Natural killer cell treated with Interleukin-12 subunit alpha and Interleukin-12 subunit beta and Interleukin-15 and Interleukin-18, amount 100 ng/mL, for 72 hours (primary cell): Measurements from ENCODE around the gene JARID2. TPM values are rescaled to one million over a fixed set of nuclear protein-coding genes. Genes with fewer than 3 reads are reported as not detected.

Source experiments
- ATAC-seq, 2 donors: fragments of 150-1000 bp; cut with Tn5 transposase in 1 of 2; sonication (Bioruptor Pico), chemical (Tn5 transposase) in 1 of 2; 2 replicates each; pipeline ENCODE4 v1.10.0; 2021
- DNase-seq: peaks from one replicate; pipeline ENCODE4 v3.0.0; 2022; ENCODE audit warnings: low spot score
- H3K27ac Mint-ChIP-seq, 2 donors: 1 replicate in 1 of 2; 2 replicates in 1 of 2; pipeline ENCODE4 v1.8.0; 2022; ENCODE audit warnings: mixed read lengths in 2 of 2, mild to moderate bottlenecking in 1 of 2, moderate library complexity in 1 of 2
- H3K27me3 Mint-ChIP-seq, 2 donors: 1 replicate in 1 of 2; 2 replicates in 1 of 2; pipeline ENCODE4 v1.8.0; 2022; ENCODE audit warnings: mixed read lengths in 2 of 2
- H3K36me3 Mint-ChIP-seq: one replicate; pipeline ENCODE4 v1.8.0; 2022; ENCODE audit warnings: mixed read lengths
- H3K4me1 Mint-ChIP-seq, 2 donors: 1 replicate in 1 of 2; 2 replicates in 1 of 2; pipeline ENCODE4 v1.8.0; 2022; ENCODE audit warnings: low read depth in 2 of 2, mixed read lengths in 2 of 2, mild to moderate bottlenecking in 1 of 2
- H3K4me3 Mint-ChIP-seq: one replicate; pipeline ENCODE4 v1.8.0; 2022; ENCODE audit warnings: mixed read lengths
- H3K9me3 Mint-ChIP-seq: 2 replicates; pipeline ENCODE4 v1.8.0; 2022; ENCODE audit warnings: mixed read lengths
- total RNA-seq, 2 donors: library from RNA; stranded (reverse); gene quantifications; one replicate each; pipeline ENCODE4 v1.2.3, GENCODE V29; 2022

Gene JARID2
- total RNA-seq, 2 donors from 2014 or later, result 28.6 to 34.9 TPM

- H3K9me3 Mint-ChIP-seq, result no peaks in the 10 kb centered on the region
- DNase-seq, result no peak
- H3K4me3 Mint-ChIP-seq, result no peak overlapping the region
- H3K4me1 Mint-ChIP-seq, result peaks cover 58 to 65% of the 10 kb centered on the region in 2 donors
- no peaks in the 10 kb centered on the region for H3K36me3 Mint-ChIP-seq
- ATAC-seq, result no peak
- no peaks in the 10 kb centered on the region for H3K27me3 Mint-ChIP-seq
- peak overlapping the region in 1 of 2 donors; percentile 37 for H3K27ac Mint-ChIP-seq
These were observed 146.3 kb downstream of the JARID2 start for GRCh38 chr6:15392182-15392581.

- no peaks in the 10 kb centered on the region for H3K27me3 Mint-ChIP-seq
- ATAC-seq, result no peak
- H3K27ac Mint-ChIP-seq, result no peak overlapping the region
- H3K4me3 Mint-ChIP-seq, result no peak overlapping the region
- DNase-seq, result no peak
- no peaks in the 10 kb centered on the region for H3K36me3 Mint-ChIP-seq
- H3K4me1 Mint-ChIP-seq, result peaks cover 54 to 61% of the 10 kb centered on the region in 2 donors
- no peaks in the 10 kb centered on the region for H3K9me3 Mint-ChIP-seq
These were observed 147.7 kb downstream of the JARID2 start for GRCh38 chr6:15393605-15394004.

GRCh38 chr6:15395087-15395486, 149.2 kb downstream of the JARID2 start:
- Mint-ChIP-seq H3K9me3 (no peaks in the 10 kb centered on the region), H3K27me3 (no peaks in the 10 kb centered on the region), H3K36me3 (no peaks in the 10 kb centered on the region), H3K27ac (no peak overlapping the region), H3K4me1 (peaks cover 55 to 62% of the 10 kb centered on the region in 2 donors), H3K4me3 (no peak overlapping the region)
- no peak for DNase-seq
- ATAC-seq, result peak in 1 of 2 donors; percentile 42

- H3K4me1 Mint-ChIP-seq, result peaks cover 52 to 59% of the 10 kb centered on the region in 2 donors
- no peak for ATAC-seq
These were observed 150.9 kb downstream of the JARID2 start for GRCh38 chr6:15396808-15397207.

GRCh38 chr6:15398633-15399275, 152.9 kb downstream of the JARID2 start:
- Mint-ChIP-seq H3K36me3 (no peaks in the 10 kb centered on the region), H3K9me3 (no peaks in the 10 kb centered on the region), H3K4me3 (peak overlapping the region; percentile 65), H3K4me1 (peaks cover 58 to 69% of the 10 kb centered on the region in 2 donors), H3K27me3 (no peaks in the 10 kb centered on the region), H3K27ac (peak overlapping the region; percentile 68 to 87)
- DNase-seq, result no peak
- peak; percentile 72 for ATAC-seq

More at GRCh38 chr6:15396808-15397207, 150.9 kb downstream of the JARID2 start:
- Mint-ChIP-seq H3K9me3 (no peaks in the 10 kb centered on the region), H3K4me3 (no peak overlapping the region), H3K36me3 (no peaks in the 10 kb centered on the region), H3K27ac (no peak overlapping the region), H3K27me3 (no peaks in the 10 kb centered on the region)
- DNase-seq, result no peak

GRCh38 chr6:15399641-15400470, 154.0 kb downstream of the JARID2 start:
- Mint-ChIP-seq H3K36me3 (no peaks in the 10 kb centered on the region), H3K4me1 (peaks cover 63 to 70% of the 10 kb centered on the region in 2 donors), H3K27ac (peak overlapping the region; percentile 68 to 87), H3K4me3 (peak overlapping the region; percentile 80), H3K9me3 (no peaks in the 10 kb centered on the region), H3K27me3 (no peaks in the 10 kb centered on the region)
- DNase-seq (no peak), ATAC-seq (no peak)

- peak overlapping the region; percentile 52 to 87 for H3K27ac Mint-ChIP-seq
- ATAC-seq (peak; percentile 54 to 68), DNase-seq (no peak)
- H3K4me3 Mint-ChIP-seq, result peak overlapping the region; percentile 80
- H3K9me3 Mint-ChIP-seq, result no peaks in the 10 kb centered on the region
- H3K4me1 Mint-ChIP-seq, result peaks cover 70 to 76% of the 10 kb centered on the region in 2 donors
- no peaks in the 10 kb centered on the region for H3K27me3 Mint-ChIP-seq
- no peaks in the 10 kb centered on the region for H3K36me3 Mint-ChIP-seq
These were observed 154.7 kb downstream of the JARID2 start for GRCh38 chr6:15400572-15401004.

- Mint-ChIP-seq H3K27ac (peak overlapping the region; percentile 52 to 87), H3K4me1 (peaks cover 73 to 79% of the 10 kb centered on the region in 2 donors), H3K36me3 (no peaks in the 10 kb centered on the region), H3K4me3 (peak overlapping the region; percentile 80), H3K9me3 (no peaks in the 10 kb centered on the region), H3K27me3 (no peaks in the 10 kb centered on the region)
- DNase-seq (no peak), ATAC-seq (no peak)
These were observed 155.3 kb downstream of the JARID2 start for GRCh38 chr6:15401120-15401519.

- H3K36me3 Mint-ChIP-seq, result no peaks in the 10 kb centered on the region
- H3K27ac Mint-ChIP-seq, result no peak overlapping the region
- H3K4me1 Mint-ChIP-seq, result peaks cover 76 to 84% of the 10 kb centered on the region in 2 donors
- no peak for DNase-seq
- no peaks in the 10 kb centered on the region for H3K27me3 Mint-ChIP-seq
- no peak overlapping the region for H3K4me3 Mint-ChIP-seq
- no peak for ATAC-seq
- H3K9me3 Mint-ChIP-seq, result no peaks in the 10 kb centered on the region
These were observed 155.9 kb downstream of the JARID2 start for GRCh38 chr6:15401769-15402250.

GRCh38 chr6:15402406-15403045, 156.7 kb downstream of the JARID2 start:
- H3K27ac Mint-ChIP-seq, result peak overlapping the region; percentile 10 to 12
- H3K9me3 Mint-ChIP-seq, result no peaks in the 10 kb centered on the region
- no peak for ATAC-seq
- H3K36me3 Mint-ChIP-seq, result no peaks in the 10 kb centered on the region
- H3K4me1 Mint-ChIP-seq, result peaks cover 76 to 84% of the 10 kb centered on the region in 2 donors
- H3K4me3 Mint-ChIP-seq, result peak overlapping the region; percentile 40
- DNase-seq, result no peak
- no peaks in the 10 kb centered on the region for H3K27me3 Mint-ChIP-seq

- no peaks in the 10 kb centered on the region for H3K9me3 Mint-ChIP-seq
- H3K27ac Mint-ChIP-seq, result peak overlapping the region; percentile 10 to 12
- ATAC-seq (no peak), DNase-seq (no peak)
- no peaks in the 10 kb centered on the region for H3K27me3 Mint-ChIP-seq
- H3K36me3 Mint-ChIP-seq, result no peaks in the 10 kb centered on the region
- H3K4me3 Mint-ChIP-seq, result peak overlapping the region; percentile 40
- peaks cover 76 to 85% of the 10 kb centered on the region in 2 donors for H3K4me1 Mint-ChIP-seq
These were observed 157.4 kb downstream of the JARID2 start for GRCh38 chr6:15403094-15403755.

GRCh38 chr6:15404685-15404980, 158.8 kb downstream of the JARID2 start:
- H3K36me3 Mint-ChIP-seq, result no peaks in the 10 kb centered on the region
- H3K27me3 Mint-ChIP-seq, result no peaks in the 10 kb centered on the region
- no peak for ATAC-seq
- peak overlapping the region; percentile 40 for H3K4me3 Mint-ChIP-seq
- no peak for DNase-seq
- H3K4me1 Mint-ChIP-seq, result peaks cover 72 to 85% of the 10 kb centered on the region in 2 donors
- H3K9me3 Mint-ChIP-seq, result no peaks in the 10 kb centered on the region
- H3K27ac Mint-ChIP-seq, result peak overlapping the region in 1 of 2 donors; percentile 12
